ENCODE data around the gene GAD1.
A peak's percentile ranks its signal among the peaks of the same experiment; 100 is the strongest.

DNA sequence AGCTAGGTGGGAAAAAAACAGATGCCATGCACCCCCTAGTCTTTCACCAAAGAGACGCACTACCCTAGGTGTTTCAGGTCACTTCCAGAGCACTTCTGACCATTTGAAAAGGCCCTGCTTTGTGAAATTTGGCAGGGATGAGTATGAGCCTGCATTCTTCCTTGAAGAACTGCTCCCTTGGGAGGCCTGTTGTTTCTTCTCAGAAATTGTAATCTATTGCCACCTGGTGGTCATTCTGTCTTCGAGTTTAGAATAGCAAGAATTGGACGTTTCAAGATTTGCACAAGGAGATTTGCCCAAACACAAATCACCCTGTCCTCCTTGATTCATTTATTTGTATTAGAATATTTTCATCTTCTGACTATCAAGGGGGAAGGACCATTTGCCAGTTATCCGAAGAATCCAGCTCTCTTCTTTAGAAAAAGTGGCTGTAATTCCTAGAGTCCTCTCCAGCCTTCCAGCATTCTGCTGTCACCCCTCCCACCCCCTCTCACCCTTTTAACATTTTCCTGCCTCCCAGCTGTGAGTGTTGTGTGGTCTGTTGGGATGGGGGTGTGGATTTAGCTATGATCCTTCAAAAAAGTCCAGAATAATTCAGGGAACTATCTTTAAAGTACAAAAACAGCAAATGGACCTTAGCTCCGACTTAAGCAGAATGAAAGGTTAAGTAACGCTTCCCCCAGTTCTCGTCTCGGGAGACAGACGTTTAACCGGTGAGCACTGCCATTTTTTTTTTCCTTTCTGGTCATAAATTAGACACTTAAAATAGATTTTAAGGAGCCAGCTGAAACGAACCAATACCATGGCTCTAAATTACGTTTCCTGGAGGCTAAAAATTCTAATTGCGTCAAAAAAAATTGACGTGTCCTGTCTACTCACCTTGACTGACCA is 3.7 kb upstream of the GAD1 start:
- no peak for TF ChIP-seq POLR2A (IDR thresholded peaks at IDR 0.05)
- no peak for TF ChIP-seq EP300 (IDR thresholded peaks at IDR 0.05)
- TF ChIP-seq, protein P1, sequence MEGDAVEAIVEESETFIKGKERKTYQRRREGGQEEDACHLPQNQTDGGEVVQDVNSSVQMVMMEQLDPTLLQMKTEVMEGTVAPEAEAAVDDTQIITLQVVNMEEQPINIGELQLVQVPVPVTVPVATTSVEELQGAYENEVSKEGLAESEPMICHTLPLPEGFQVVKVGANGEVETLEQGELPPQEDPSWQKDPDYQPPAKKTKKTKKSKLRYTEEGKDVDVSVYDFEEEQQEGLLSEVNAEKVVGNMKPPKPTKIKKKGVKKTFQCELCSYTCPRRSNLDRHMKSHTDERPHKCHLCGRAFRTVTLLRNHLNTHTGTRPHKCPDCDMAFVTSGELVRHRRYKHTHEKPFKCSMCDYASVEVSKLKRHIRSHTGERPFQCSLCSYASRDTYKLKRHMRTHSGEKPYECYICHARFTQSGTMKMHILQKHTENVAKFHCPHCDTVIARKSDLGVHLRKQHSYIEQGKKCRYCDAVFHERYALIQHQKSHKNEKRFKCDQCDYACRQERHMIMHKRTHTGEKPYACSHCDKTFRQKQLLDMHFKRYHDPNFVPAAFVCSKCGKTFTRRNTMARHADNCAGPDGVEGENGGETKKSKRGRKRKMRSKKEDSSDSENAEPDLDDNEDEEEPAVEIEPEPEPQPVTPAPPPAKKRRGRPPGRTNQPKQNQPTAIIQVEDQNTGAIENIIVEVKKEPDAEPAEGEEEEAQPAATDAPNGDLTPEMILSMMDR (IDR thresholded peaks at IDR 0.05): peak; percentile 38 to 57
- TF ChIP-seq POLR2AphosphoS5 (IDR thresholded peaks at IDR 0.05): no peak

Measured in suprapubic skin (tissue), 4 donors.